H1 (cell line): ENCODE measurements around the gene THAP4.

ENCODE experiments used
- EZH2 ChIP-seq: fragments of 200-600 bp; sonication (generic); IDR thresholded peaks from 2 replicates; pipeline ENCODE4 v1.7.1; 2012; ENCODE audit warnings: low read depth, mild to moderate bottlenecking, moderate library complexity, low read length, inconsistent platforms; ENCODE audit not compliant: severe bottlenecking
- POLR2A ChIP-seq, 2 experiments: IDR thresholded peaks; 1 replicate in 1 of 2; 2 replicates in 1 of 2; pipeline ENCODE4 v1.6.1; 2011; ENCODE audit warnings: low read depth in 2 of 2, low read length in 2 of 2, mild to moderate bottlenecking in 2 of 2; ENCODE audit errors: control extremely low read depth in 1 of 2

- TF ChIP-seq EZH2 (no peak), POLR2A (IDR thresholded peaks at IDR 0.05; ENCODE audit: control extremely low read depth in 1 of 2, low read depth in 2 of 2, low read length in 2 of 2) (no peak)
Observed at GRCh38 chr2:241563031-241563507, 73.9 kb downstream of the THAP4 start.
